A549 (cell line): ENCODE data around the gene YWHAG. TPM values are rescaled to one million over a fixed set of nuclear protein-coding genes. Genes with fewer than 3 reads are reported as not detected.

Experiments used
- ATAC-seq, 2 experiments: fragments of 200-7000 bp in 1 of 2; fragments of >200 bp in 1 of 2; cut with Nextera tagmentation in 1 of 2; cut with Tn5 transposase in 1 of 2; 3 replicates each; pipeline versions ENCODE4 v1.8.0 to v1.9.1; 2018 to 2020; ENCODE audit warnings: mild to moderate bottlenecking in 1 of 2, moderate library complexity in 1 of 2
- CTCF ChIA-PET: fragments of 300-600 bp; sonication (Branson Sonifier 250); formaldehyde crosslinking; extraction: SDS; loops from one replicate; lab custom pipeline; 2021; ENCODE audit warnings: antibody characterized with exemption, inconsistent platforms; lab: Yijun Ruan, JAX
- POLR2A ChIA-PET: fragments of 350-600 bp; formaldehyde crosslinking; extraction: SDS; loops from one replicate; lab custom pipeline; 2021; ENCODE audit warnings: antibody characterized with exemption, inconsistent platforms; lab: Yijun Ruan, JAX
- DNase-seq, 2 experiments: peaks; one replicate each; pipeline versions ENCODE4 v3.0.0 to v3.0.0-alpha.2; 2011 to 2016; ENCODE audit warnings: low read depth in 1 of 2, low spot score in 1 of 2
- FAIRE-seq: peaks from 2 replicates; lab custom pipeline; 2011; peaks lifted over from hg19 to GRCh38; lab: Jason Lieb, UNC
- H3K27ac ChIP-seq, 2 experiments: fragments of >200 bp; sonication (Bioruptor Twin); formaldehyde crosslinking; 3 replicates each; pipeline ENCODE4 v1.5.1; 2016 to 2017
- H3K4me1 ChIP-seq: fragments of >200 bp; sonication (Bioruptor Twin); formaldehyde crosslinking; 3 replicates; pipeline ENCODE4 v1.6.1; 2016
- H3K4me2 ChIP-seq: fragments of >200 bp; sonication (Bioruptor Twin); formaldehyde crosslinking; 3 replicates; pipeline ENCODE4 v1.6.1; 2016
- H3K4me3 ChIP-seq: fragments of >200 bp; sonication (Bioruptor Twin); formaldehyde crosslinking; 3 replicates; pipeline ENCODE4 v1.5.1; 2016
- H3K9me3 ChIP-seq: fragments of >200 bp; sonication (Bioruptor Twin); formaldehyde crosslinking; 3 replicates; pipeline ENCODE4 v1.6.1; 2016
- BHLHE40 ChIP-seq: IDR thresholded peaks from 2 replicates; pipeline ENCODE4 v1.6.1; 2012; ENCODE audit warnings: low read depth, low read length, inconsistent platforms
- CBX2 ChIP-seq: fragments of 200-600 bp; sonication (generic); IDR thresholded peaks from 2 replicates; pipeline ENCODE4 v1.6.1; 2016; ENCODE audit warnings: low read depth, mild to moderate bottlenecking, borderline replicate concordance
- CEBPB ChIP-seq, 2 experiments: fragments of >200 bp in 1 of 2; sonication (Bioruptor Twin) in 1 of 2; formaldehyde crosslinking in 1 of 2; IDR thresholded peaks; 2 replicates each; pipeline ENCODE4 v1.6.1; 2012 to 2016
- CHD2 ChIP-seq: fragments of 150-350 bp; IDR thresholded peaks from 2 replicates; pipeline ENCODE4 v1.6.1; 2014; ENCODE audit warnings: low read length; ENCODE audit not compliant: partially characterized antibody
- EHF ChIP-seq: fragments of 250-450 bp; sonication (Bioruptor Pico); IDR thresholded peaks from 2 replicates; pipeline ENCODE4 v1.5.0; 2020; ENCODE audit warnings: mild to moderate bottlenecking
- FOSL2 ChIP-seq, 2 experiments: fragments of 450-650 bp in 1 of 2; fragments of >200 bp in 1 of 2; sonication (Bioruptor Twin) in 1 of 2; formaldehyde crosslinking; IDR thresholded peaks; 2 replicates each; pipeline versions ENCODE4 v1.5.0 to v1.6.1; 2016 to 2020; ENCODE audit warnings: mild to moderate bottlenecking in 1 of 2, moderate library complexity in 1 of 2
- FOXS1 ChIP-seq: fragments of 250-450 bp; sonication (Bioruptor Pico); IDR thresholded peaks from 2 replicates; pipeline ENCODE4 v1.5.0; 2020; ENCODE audit warnings: mild to moderate bottlenecking, moderate library complexity
- HDAC2 ChIP-seq: fragments of 200-600 bp; sonication (generic); IDR thresholded peaks from 2 replicates; pipeline ENCODE4 v1.6.1; 2016
- HES2 ChIP-seq: fragments of >200 bp; sonication (Bioruptor Twin); formaldehyde crosslinking; IDR thresholded peaks from 2 replicates; pipeline ENCODE4 v1.6.1; 2016
- JUN ChIP-seq, 2 experiments: fragments of >200 bp; sonication (Bioruptor Twin); formaldehyde crosslinking; IDR thresholded peaks; 2 replicates in 1 of 2; 3 replicates in 1 of 2; pipeline ENCODE4 v1.6.1; 2016 to 2017
- JUNB ChIP-seq: fragments of >200 bp; sonication (Bioruptor Twin); formaldehyde crosslinking; IDR thresholded peaks from 2 replicates; pipeline ENCODE4 v1.6.1; 2016
- KDM1A ChIP-seq: fragments of 200-600 bp; sonication (generic); IDR thresholded peaks from 2 replicates; pipeline ENCODE4 v1.6.1; 2016; ENCODE audit warnings: low read depth, mild to moderate bottlenecking
- MAFK ChIP-seq: fragments of 450-650 bp; IDR thresholded peaks from 2 replicates; pipeline ENCODE4 v1.6.1; 2014; ENCODE audit not compliant: partially characterized antibody
- MAZ ChIP-seq: fragments of 150-350 bp; IDR thresholded peaks from 2 replicates; pipeline ENCODE4 v1.6.1; 2014; ENCODE audit warnings: antibody characterized with exemption, low read depth, low read length, borderline replicate concordance
- MYC ChIP-seq: IDR thresholded peaks from 2 replicates; pipeline ENCODE4 v1.6.1; 2012; ENCODE audit warnings: mild to moderate bottlenecking, inconsistent platforms, low read length, improper control_type of control experiment, borderline replicate concordance
- NFE2L2 ChIP-seq: fragments of 150-350 bp; conservative IDR thresholded peaks from 2 replicates; pipeline ENCODE4 v1.6.1; 2014; ENCODE audit warnings: low read length
- NPAS2 ChIP-seq: fragments of 250-450 bp; sonication (Bioruptor Pico); IDR thresholded peaks from 2 replicates; pipeline ENCODE4 v1.8.0; 2022; ENCODE audit warnings: mild to moderate bottlenecking, moderate library complexity, borderline replicate concordance
- PHF8 ChIP-seq: fragments of 200-600 bp; sonication (generic); IDR thresholded peaks from 2 replicates; pipeline ENCODE4 v1.6.1; 2016; ENCODE audit warnings: low read depth, mild to moderate bottlenecking, antibody characterized with exemption, moderate library complexity, borderline replicate concordance
- POLR2A ChIP-seq: IDR thresholded peaks from 2 replicates; pipeline ENCODE4 v1.6.1; 2012; ENCODE audit warnings: mild to moderate bottlenecking, low read length
- RAD21 ChIP-seq, 2 experiments: fragments of >200 bp in 1 of 2; sonication (Bioruptor Twin) in 1 of 2; formaldehyde crosslinking in 1 of 2; IDR thresholded peaks in 1 of 2; conservative IDR thresholded peaks in 1 of 2; 2 replicates in 1 of 2; 3 replicates in 1 of 2; pipeline ENCODE4 v1.6.1; 2012 to 2018; ENCODE audit warnings: inconsistent platforms in 1 of 2
- RARB ChIP-seq: fragments of 250-450 bp; sonication (Bioruptor Pico); IDR thresholded peaks from 2 replicates; pipeline ENCODE4 v1.8.0; 2021; ENCODE audit warnings: mild to moderate bottlenecking, moderate library complexity
- RFX5 ChIP-seq: fragments of 450-650 bp; IDR thresholded peaks from 2 replicates; pipeline ENCODE4 v1.7.1; 2014; ENCODE audit warnings: antibody characterized with exemption, mild to moderate bottlenecking, moderate library complexity
- RNF2 ChIP-seq: fragments of 200-600 bp; sonication (generic); IDR thresholded peaks from 2 replicates; pipeline ENCODE4 v1.6.1; 2016; ENCODE audit warnings: low read depth, mild to moderate bottlenecking, antibody characterized with exemption, moderate library complexity, borderline replicate concordance
- SMC3 ChIP-seq: fragments of >200 bp; sonication (Bioruptor Twin); formaldehyde crosslinking; IDR thresholded peaks from 3 replicates; pipeline ENCODE4 v1.6.1; 2018; ENCODE audit warnings: inconsistent platforms
- ZC3H11A ChIP-seq: fragments of 450-650 bp; IDR thresholded peaks from 2 replicates; pipeline ENCODE4 v1.6.1; 2014; ENCODE audit warnings: antibody characterized with exemption, mild to moderate bottlenecking
- ZFP36 ChIP-seq: fragments of 450-650 bp; IDR thresholded peaks from 2 replicates; pipeline ENCODE4 v1.6.1; 2014; ENCODE audit warnings: borderline replicate concordance; ENCODE audit not compliant: partially characterized antibody
- ZSCAN20 ChIP-seq: fragments of 250-450 bp; sonication (Bioruptor Pico); IDR thresholded peaks from 2 replicates; pipeline ENCODE4 v1.8.0; 2022; ENCODE audit warnings: mild to moderate bottlenecking, moderate library complexity
- WGBS: methylation state at CpG from one replicate; pipeline ENCODE4 v1.1.6; 2017; ENCODE audit errors: missing lambda C conversion rate; 5-methylcytosine and 5-hydroxymethylcytosine counted together
- polyA plus RNA-seq, 4 experiments: library from polyadenylated mRNA; depleted of rRNA in 3 of 4; stranded (reverse); fragments of >200 nt; fragmentation: RNase III in 1 of 4; extraction: RNeasy Plus Mini Kit Qiagen cat#74134 plus additional on column Dnase treatment in 1 of 4; gene quantifications; 2 replicates in 3 of 4; 3 replicates in 1 of 4; pipeline ENCODE4 v1.2.3, GENCODE V29; 2011 to 2017
- TF ChIP-seq, protein P1 (sequence below): fragments of 250-450 bp; sonication (Bioruptor Pico); IDR thresholded peaks from 2 replicates; pipeline ENCODE4 v1.5.0; 2020; ENCODE audit warnings: low read depth, mild to moderate bottlenecking, moderate library complexity
- TF ChIP-seq, protein P2 (sequence below): IDR thresholded peaks from 2 replicates; pipeline ENCODE4 v1.6.1; 2012; ENCODE audit warnings: low read depth, borderline replicate concordance
- TF ChIP-seq, protein P3 (sequence below): IDR thresholded peaks from 2 replicates; pipeline ENCODE4 v1.6.1; 2012
- TF ChIP-seq, protein P4 (sequence below): fragments of 450-650 bp; IDR thresholded peaks from 2 replicates; pipeline ENCODE4 v1.6.1; 2014; ENCODE audit warnings: antibody characterized with exemption
- TF ChIP-seq, protein P5 (sequence below): fragments of >200 bp; sonication (Bioruptor Twin); formaldehyde crosslinking; IDR thresholded peaks from 3 replicates; pipeline ENCODE4 v1.5.1; 2016

YWHAG gene
- polyA plus RNA-seq, 2 of the 4 experiments (the other 2 are of a cell fraction) = 141 to 302 TPM

- TF ChIP-seq, protein P1, sequence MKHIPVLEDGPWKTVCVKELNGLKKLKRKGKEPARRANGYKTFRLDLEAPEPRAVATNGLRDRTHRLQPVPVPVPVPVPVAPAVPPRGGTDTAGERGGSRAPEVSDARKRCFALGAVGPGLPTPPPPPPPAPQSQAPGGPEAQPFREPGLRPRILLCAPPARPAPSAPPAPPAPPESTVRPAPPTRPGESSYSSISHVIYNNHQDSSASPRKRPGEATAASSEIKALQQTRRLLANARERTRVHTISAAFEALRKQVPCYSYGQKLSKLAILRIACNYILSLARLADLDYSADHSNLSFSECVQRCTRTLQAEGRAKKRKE (CRISPR knock-in tag) = no peak
- TF ChIP-seq JUN (IDR thresholded peaks at IDR 0.05) (no peak), SMC3 (no peak), POLR2A (no peak), JUNB (no peak), ZSCAN20 (CRISPR knock-in tag) (no peak), RFX5 (no peak)
Observed at GRCh38 chr7:76359978-76360638, 1.3 kb upstream of the YWHAG start (continued).

- WGBS = 2% methylated on average over 18 of the region's 41 CpGs
- ChIA-PET POLR2A (interaction anchor here (0.6 to 2.6 kb wide), 21 partner anchors 9 to 70 kb away, joined by 3 to 23 read pairs (median 5); no protein-coding TSS in a partner anchor), CTCF (interaction anchor here (0.8 to 3.6 kb wide), 23 partner anchors 10 to 181 kb away, joined by 3 to 28 read pairs (median 6); no protein-coding TSS in a partner anchor)
- H3K9me3 ChIP-seq = no peaks in the 10 kb centered on the region
- ATAC-seq = peak; percentile 89 to 93
- H3K4me1 ChIP-seq = peaks cover 40% of the 10 kb centered on the region
- H3K4me2 ChIP-seq = peak overlapping the region; percentile 96
- peak; percentile 26; the same call in 1 of the 2 replicates for TF ChIP-seq POLR2A
- TF ChIP-seq NPAS2 = no peak
- peak; percentile 82; the same call in 1 of the 2 replicates for TF ChIP-seq MAZ
- TF ChIP-seq HES2 = no peak
- no peak for TF ChIP-seq PHF8
- TF ChIP-seq, protein P2, sequence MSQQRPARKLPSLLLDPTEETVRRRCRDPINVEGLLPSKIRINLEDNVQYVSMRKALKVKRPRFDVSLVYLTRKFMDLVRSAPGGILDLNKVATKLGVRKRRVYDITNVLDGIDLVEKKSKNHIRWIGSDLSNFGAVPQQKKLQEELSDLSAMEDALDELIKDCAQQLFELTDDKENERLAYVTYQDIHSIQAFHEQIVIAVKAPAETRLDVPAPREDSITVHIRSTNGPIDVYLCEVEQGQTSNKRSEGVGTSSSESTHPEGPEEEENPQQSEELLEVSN = no peak
- no peak for TF ChIP-seq EHF
- no peak for TF ChIP-seq HDAC2
- TF ChIP-seq JUNB = no peak
- TF ChIP-seq FOXS1 (CRISPR knock-in tag) = no peak
- no peak for TF ChIP-seq ZSCAN20 (CRISPR knock-in tag)
- TF ChIP-seq RAD21 (conservative IDR thresholded peaks at IDR 0.05 in 1 of 2, IDR thresholded peaks at IDR 0.05 in 1 of 2) = peak; percentile 59 to 78
- TF ChIP-seq JUN (IDR thresholded peaks at IDR 0.05) = peak; percentile 25 to 66; a peak in 1 of 5 replicates
- TF ChIP-seq ZFP36 = no peak
- TF ChIP-seq KDM1A = no peak
- TF ChIP-seq MYC = 0 out of 2 replicates have a peak, but pooled peaks have one; percentile 46
- TF ChIP-seq, protein P3, sequence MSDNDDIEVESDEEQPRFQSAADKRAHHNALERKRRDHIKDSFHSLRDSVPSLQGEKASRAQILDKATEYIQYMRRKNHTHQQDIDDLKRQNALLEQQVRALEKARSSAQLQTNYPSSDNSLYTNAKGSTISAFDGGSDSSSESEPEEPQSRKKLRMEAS = no peak; the same call in none of the 2 replicates
- TF ChIP-seq BHLHE40 = 0 out of 2 replicates have a peak, but pooled peaks have one; percentile 10
- no peak for TF ChIP-seq RARB
- TF ChIP-seq NFE2L2 = peak; percentile 56
- TF ChIP-seq RNF2 = no peak
- TF ChIP-seq CEBPB (IDR thresholded peaks at IDR 0.05) = 0 out of 4 replicates have a peak, but pooled peaks of 1 of the 2 experiments have one; percentile 15
- TF ChIP-seq SMC3 = peak; percentile 73
- TF ChIP-seq, protein P4, sequence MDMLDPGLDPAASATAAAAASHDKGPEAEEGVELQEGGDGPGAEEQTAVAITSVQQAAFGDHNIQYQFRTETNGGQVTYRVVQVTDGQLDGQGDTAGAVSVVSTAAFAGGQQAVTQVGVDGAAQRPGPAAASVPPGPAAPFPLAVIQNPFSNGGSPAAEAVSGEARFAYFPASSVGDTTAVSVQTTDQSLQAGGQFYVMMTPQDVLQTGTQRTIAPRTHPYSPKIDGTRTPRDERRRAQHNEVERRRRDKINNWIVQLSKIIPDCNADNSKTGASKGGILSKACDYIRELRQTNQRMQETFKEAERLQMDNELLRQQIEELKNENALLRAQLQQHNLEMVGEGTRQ = no peak
- TF ChIP-seq CHD2 = no peak
- TF ChIP-seq CBX2 = no peak
- TF ChIP-seq ZC3H11A = peak; percentile 2; the same call in 1 of the 2 replicates
- TF ChIP-seq, protein P5, sequence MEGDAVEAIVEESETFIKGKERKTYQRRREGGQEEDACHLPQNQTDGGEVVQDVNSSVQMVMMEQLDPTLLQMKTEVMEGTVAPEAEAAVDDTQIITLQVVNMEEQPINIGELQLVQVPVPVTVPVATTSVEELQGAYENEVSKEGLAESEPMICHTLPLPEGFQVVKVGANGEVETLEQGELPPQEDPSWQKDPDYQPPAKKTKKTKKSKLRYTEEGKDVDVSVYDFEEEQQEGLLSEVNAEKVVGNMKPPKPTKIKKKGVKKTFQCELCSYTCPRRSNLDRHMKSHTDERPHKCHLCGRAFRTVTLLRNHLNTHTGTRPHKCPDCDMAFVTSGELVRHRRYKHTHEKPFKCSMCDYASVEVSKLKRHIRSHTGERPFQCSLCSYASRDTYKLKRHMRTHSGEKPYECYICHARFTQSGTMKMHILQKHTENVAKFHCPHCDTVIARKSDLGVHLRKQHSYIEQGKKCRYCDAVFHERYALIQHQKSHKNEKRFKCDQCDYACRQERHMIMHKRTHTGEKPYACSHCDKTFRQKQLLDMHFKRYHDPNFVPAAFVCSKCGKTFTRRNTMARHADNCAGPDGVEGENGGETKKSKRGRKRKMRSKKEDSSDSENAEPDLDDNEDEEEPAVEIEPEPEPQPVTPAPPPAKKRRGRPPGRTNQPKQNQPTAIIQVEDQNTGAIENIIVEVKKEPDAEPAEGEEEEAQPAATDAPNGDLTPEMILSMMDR = peak; percentile 63
- TF ChIP-seq MAFK = peak; percentile 75
- TF ChIP-seq FOSL2 (IDR thresholded peaks at IDR 0.05) = no peak
- TF ChIP-seq FOSL2 (CRISPR knock-in tag; IDR thresholded peaks at IDR 0.05) = peak; percentile 89
- peak; percentile 90 to 99 for DNase-seq
- no peak for FAIRE-seq
- peak overlapping the region; percentile 100 for H3K27ac ChIP-seq
- H3K4me3 ChIP-seq = peak overlapping the region; percentile 96
Observed at GRCh38 chr7:76359111-76359977, 553 bp upstream of the YWHAG start.
